Suprapubic skin (tissue), 4 donors: ENCODE results near the gene F10. TPM values are rescaled to one million over a fixed set of nuclear protein-coding genes. Genes with fewer than 3 reads are reported as not detected.

Experiments
- DNase-seq, 2 donors: peaks; one replicate each; pipeline ENCODE4 v3.0.0-alpha.2; 2019; ENCODE audit warnings: low spot score in 2 of 2
- H3K27ac ChIP-seq: fragments of 200-600 bp; sonication (generic); one replicate; pipeline ENCODE4 v1.5.1; 2019
- H3K27me3 ChIP-seq: fragments of 200-600 bp; sonication (generic); one replicate; pipeline ENCODE4 v1.5.1; 2019
- H3K36me3 ChIP-seq: fragments of 200-600 bp; sonication (generic); one replicate; pipeline ENCODE4 v1.5.1; 2019
- H3K4me1 ChIP-seq: fragments of 200-600 bp; sonication (generic); one replicate; pipeline ENCODE4 v1.5.1; 2019
- H3K4me3 ChIP-seq: fragments of 200-600 bp; sonication (generic); one replicate; pipeline ENCODE4 v1.5.1; 2019; ENCODE audit warnings: mild to moderate bottlenecking
- H3K9me3 ChIP-seq: fragments of 200-600 bp; sonication (generic); one replicate; pipeline ENCODE4 v1.5.1; 2019
- CTCF ChIP-seq, 2 donors: fragments of 200-600 bp in 1 of 2; fragments of 450-650 bp in 1 of 2; sonication (generic) in 1 of 2; IDR thresholded peaks; one replicate each; pipeline ENCODE4 v1.5.1; 2016 to 2019; ENCODE audit warnings: antibody characterized with exemption in 2 of 2, mild to moderate bottlenecking in 1 of 2, moderate library complexity in 1 of 2
- EP300 ChIP-seq: sonication (generic); formaldehyde crosslinking; IDR thresholded peaks from one replicate; pipeline ENCODE4 v1.6.1; 2017; ENCODE audit warnings: antibody characterized with exemption
- POLR2A ChIP-seq, 2 donors: fragments of 450-650 bp; IDR thresholded peaks; one replicate each; pipeline ENCODE4 v1.6.1; 2017; ENCODE audit warnings: antibody characterized with exemption in 2 of 2, mild to moderate bottlenecking in 2 of 2, moderate library complexity in 2 of 2
- POLR2AphosphoS5 ChIP-seq, 3 donors: sonication (generic); formaldehyde crosslinking; IDR thresholded peaks; one replicate each; pipeline ENCODE4 v1.6.1; 2017; ENCODE audit warnings: antibody characterized with exemption in 3 of 3
- WGBS: methylation state at CpG from one replicate; pipeline ENCODE4 v1.1.5; 2018; 5-methylcytosine and 5-hydroxymethylcytosine counted together
- total RNA-seq, 4 donors: library from RNA; depleted of rRNA; stranded (reverse); fragments of >200 nt; gene quantifications; one replicate each; pipeline ENCODE4 v1.1.0, GENCODE V29; 2016

F10 gene
- total RNA-seq, 4 donors from 2014 or later: 4.9 to 7.8 (median 6.7) TPM

- Histone ChIP-seq H3K36me3 (no peaks in the 10 kb centered on the region), H3K27ac (no peak overlapping the region), H3K4me1 (no peaks in the 10 kb centered on the region), H3K9me3 (no peaks in the 10 kb centered on the region), H3K27me3 (no peaks in the 10 kb centered on the region), H3K4me3 (no peak overlapping the region)
- DNase-seq: peak in 1 of 2 donors; percentile 35
- TF ChIP-seq POLR2A (IDR thresholded peaks at IDR 0.05) (no peak), POLR2AphosphoS5 (IDR thresholded peaks at IDR 0.05) (no peak)
- 86% methylated on average over 11 of the region's 11 CpGs for WGBS
Measured at GRCh38 chr13:113137691-113138298, 15.2 kb downstream of the F10 start.

- TF ChIP-seq POLR2A (IDR thresholded peaks at IDR 0.05) (no peak), POLR2AphosphoS5 (IDR thresholded peaks at IDR 0.05) (no peak), CTCF (IDR thresholded peaks at IDR 0.05) (no peak), EP300 (no peak)
- no peak overlapping the region for H3K27ac ChIP-seq
- H3K9me3 ChIP-seq: no peaks in the 10 kb centered on the region
- H3K27me3 ChIP-seq: no peaks in the 10 kb centered on the region
- H3K4me1 ChIP-seq: no peaks in the 10 kb centered on the region
- H3K4me3 ChIP-seq: no peak overlapping the region
- DNase-seq: no peak
- whole genome bisulfite sequencing: 77% methylated on average over 16 of the region's 16 CpGs
- H3K36me3 ChIP-seq: no peaks in the 10 kb centered on the region
Measured at GRCh38 chr13:113138792-113139551, 16.4 kb downstream of the F10 start.

GRCh38 chr13:113139577-113139976 is 17.0 kb downstream of the F10 start:
- Histone ChIP-seq H3K4me3 (no peak overlapping the region), H3K4me1 (no peaks in the 10 kb centered on the region), H3K9me3 (no peaks in the 10 kb centered on the region), H3K27ac (no peak overlapping the region), H3K27me3 (no peaks in the 10 kb centered on the region), H3K36me3 (no peaks in the 10 kb centered on the region)
- no peak for DNase-seq
- 84% methylated on average over 5 of the region's 5 CpGs for WGBS
- TF ChIP-seq EP300: no peak
- TF ChIP-seq POLR2AphosphoS5 (IDR thresholded peaks at IDR 0.05): no peak
- no peak for TF ChIP-seq POLR2A (IDR thresholded peaks at IDR 0.05)
- no peak for TF ChIP-seq CTCF (IDR thresholded peaks at IDR 0.05)

- TF ChIP-seq POLR2A (IDR thresholded peaks at IDR 0.05): no peak
- no peak for TF ChIP-seq POLR2AphosphoS5 (IDR thresholded peaks at IDR 0.05)
- TF ChIP-seq CTCF (IDR thresholded peaks at IDR 0.05): no peak
- no peak for TF ChIP-seq EP300
- no peaks in the 10 kb centered on the region for H3K4me1 ChIP-seq
- no peak overlapping the region for H3K27ac ChIP-seq
- DNase-seq: no peak
- H3K27me3 ChIP-seq: no peaks in the 10 kb centered on the region
- no peak overlapping the region for H3K4me3 ChIP-seq
- WGBS: 92% methylated on average over 11 of the region's 26 CpGs
- no peaks in the 10 kb centered on the region for H3K36me3 ChIP-seq
- H3K9me3 ChIP-seq: no peaks in the 10 kb centered on the region
Measured at GRCh38 chr13:113140677-113141600, 18.3 kb downstream of the F10 start.

- no peaks in the 10 kb centered on the region for H3K4me1 ChIP-seq
- H3K4me3 ChIP-seq: no peak overlapping the region
- WGBS: 84% methylated on average over 14 of the region's 18 CpGs
- H3K27ac ChIP-seq: no peak overlapping the region
- no peaks in the 10 kb centered on the region for H3K9me3 ChIP-seq
- no peaks in the 10 kb centered on the region for H3K27me3 ChIP-seq
- no peaks in the 10 kb centered on the region for H3K36me3 ChIP-seq
- no peak for TF ChIP-seq POLR2AphosphoS5 (IDR thresholded peaks at IDR 0.05)
- no peak for TF ChIP-seq EP300
- no peak for TF ChIP-seq POLR2A (IDR thresholded peaks at IDR 0.05)
- no peak for TF ChIP-seq CTCF (IDR thresholded peaks at IDR 0.05)
- DNase-seq: no peak
Measured at GRCh38 chr13:113141601-113141970, 19.0 kb downstream of the F10 start.
